Keratinocyte (primary cell): ENCODE measurements around the gene LMOD1. TPM values are rescaled to one million over a fixed set of nuclear protein-coding genes. Genes with fewer than 3 reads are reported as not detected.
"Not testable (repeated sequence)": the region's sequence is repeated elsewhere in the genome, so short reads cannot be mapped to it uniquely, and the experiment has no call there.

Source experiments
- DNase-seq: peaks from one replicate; pipeline ENCODE4 v3.0.0-alpha.2; 2011; ENCODE audit warnings: low read depth, missing footprints, low spot score
- FAIRE-seq: peaks from 2 replicates; lab custom pipeline; 2011; peaks lifted over from hg19 to GRCh38; lab: Jason Lieb, UNC
- H2AFZ ChIP-seq: 2 replicates; pipeline ENCODE4 v1.6.0; 2012; ENCODE audit warnings: low read length, control low read depth, inconsistent platforms; ENCODE audit not compliant: control insufficient read depth
- H3K27ac ChIP-seq: 2 replicates; pipeline ENCODE4 v1.5.1; 2011; ENCODE audit warnings: low read length; ENCODE audit not compliant: control insufficient read depth, insufficient read depth
- H3K27me3 ChIP-seq: 3 replicates; pipeline ENCODE4 v1.6.0; 2011; ENCODE audit warnings: low read length; ENCODE audit not compliant: control insufficient read depth, insufficient read depth; ENCODE audit errors: extremely low read depth
- H3K36me3 ChIP-seq, 2 experiments: 2 replicates in 1 of 2; 3 replicates in 1 of 2; pipeline ENCODE4 v1.5.1; 2011; ENCODE audit warnings: low read length in 2 of 2, mild to moderate bottlenecking in 1 of 2; ENCODE audit not compliant: control insufficient read depth in 2 of 2, insufficient read depth in 2 of 2; ENCODE audit errors: extremely low read depth in 1 of 2
- H3K4me1 ChIP-seq: 3 replicates; pipeline ENCODE4 v1.5.1; 2011; ENCODE audit warnings: low read length; ENCODE audit not compliant: control insufficient read depth, insufficient read depth; ENCODE audit errors: extremely low read depth
- H3K4me2 ChIP-seq: 3 replicates; pipeline ENCODE4 v1.6.0; 2011; ENCODE audit warnings: low read depth, low read length; ENCODE audit not compliant: control insufficient read depth, insufficient read depth; ENCODE audit errors: extremely low read depth
- H3K4me3 ChIP-seq, 3 experiments: fragments of 200-600 bp in 1 of 3; sonication (generic) in 1 of 3; 2 replicates in 2 of 3; 3 replicates in 1 of 3; pipeline ENCODE4 v1.5.1; 2011 to 2016; ENCODE audit warnings: low read length in 3 of 3, mild to moderate bottlenecking in 3 of 3, control low read depth in 2 of 3, inconsistent platforms in 1 of 3, low read depth in 1 of 3, mixed read lengths in 1 of 3, mixed run types in 1 of 3, moderate library complexity in 1 of 3; ENCODE audit not compliant: control insufficient read depth in 2 of 3, insufficient read depth in 2 of 3; ENCODE audit errors: extremely low read depth in 1 of 3
- H3K79me2 ChIP-seq: 2 replicates; pipeline ENCODE4 v1.6.0; 2012; ENCODE audit warnings: low read length; ENCODE audit not compliant: control insufficient read depth, insufficient read depth
- H3K9ac ChIP-seq: 3 replicates; pipeline ENCODE4 v1.6.0; 2011; ENCODE audit warnings: low read length; ENCODE audit not compliant: control insufficient read depth, insufficient read depth; ENCODE audit errors: extremely low read depth
- H3K9me1 ChIP-seq: 3 replicates; pipeline ENCODE4 v1.6.0; 2011; ENCODE audit warnings: low read length; ENCODE audit not compliant: control insufficient read depth, insufficient read depth; ENCODE audit errors: extremely low read depth
- H3K9me3 ChIP-seq: 2 replicates; pipeline ENCODE4 v1.5.1; 2012; ENCODE audit warnings: low read depth, low read length; ENCODE audit not compliant: control insufficient read depth
- H4K20me1 ChIP-seq: 3 replicates; pipeline ENCODE4 v1.6.0; 2011; ENCODE audit warnings: low read length; ENCODE audit not compliant: control insufficient read depth, insufficient read depth; ENCODE audit errors: extremely low read depth
- CTCF ChIP-seq, 3 experiments: IDR thresholded peaks in 1 of 3; conservative IDR thresholded peaks in 1 of 3; optimal IDR thresholded peaks in 1 of 3; 2 replicates in 2 of 3; 3 replicates in 1 of 3; pipeline versions ENCODE3 to v1.5.1; 2011; ENCODE audit warnings: low read length in 3 of 3, mild to moderate bottlenecking in 3 of 3, moderate library complexity in 2 of 3, control low read depth in 1 of 3, inconsistent platforms in 1 of 3; ENCODE audit not compliant: insufficient read depth in 2 of 3; ENCODE audit errors: extremely low read depth in 1 of 3
- EZH2 ChIP-seq: IDR thresholded peaks from one replicate; pipeline ENCODE4 v1.6.1; 2012; ENCODE audit warnings: inconsistent platforms, mild to moderate bottlenecking, low read length, moderate library complexity
- dilution Hi-C: fragments of 300-500 bp; cut with MboI; formaldehyde crosslinking; loops from one replicate; pipeline ENCODE4 v1.7.0; 2020; ENCODE audit warnings: low sequenced_read_pairs; ENCODE audit not compliant: extremely low pct_ligation_motif_present
- polyA plus RNA-seq, 5 experiments: library from polyadenylated mRNA; depleted of rRNA in 3 of 5; stranded (reverse) in 3 of 5; stranded (forward) in 1 of 5; unstranded in 1 of 5; fragments of >200 nt; gene quantifications; 1 replicate in 1 of 5; 2 replicates in 3 of 5; 3 replicates in 1 of 5; pipeline versions ENCODE4 v1.2.1 to v1.2.3, GENCODE V29; 2011 to 2012; ENCODE audit warnings: missing spikeins in 2 of 5, low read depth in 1 of 5, low replicate concordance in 1 of 5

The LMOD1 gene
- polyA plus RNA-seq, 1 donor (not counting 4 experiments of a cell fraction or from before 2014, with no cell fraction given), result not detected

GRCh38 chr1:201941420-201942128, 4.8 kb downstream of the LMOD1 start:
- Histone ChIP-seq H4K20me1 (no peaks in the 10 kb centered on the region), H2AFZ (no peak overlapping the region), H3K9me1 (no peaks in the 10 kb centered on the region), H3K4me2 (no peak overlapping the region), H3K4me3 (no peak overlapping the region), H3K9ac (no peak overlapping the region), H3K9me3 (no peaks in the 10 kb centered on the region), H3K36me3 (no peaks in the 10 kb centered on the region), H3K27me3 (peaks cover 23% of the 10 kb centered on the region), H3K79me2 (no peaks in the 10 kb centered on the region), H3K27ac (no peak overlapping the region), H3K4me1 (peaks cover 9% of the 10 kb centered on the region)
- DNase-seq, result no peak
- FAIRE-seq, result no peak
- no peak for TF ChIP-seq CTCF (optimal IDR thresholded peaks at IDR 0.05 in 1 of 3, IDR thresholded peaks at IDR 0.05 in 1 of 3, conservative IDR thresholded peaks at IDR 0.05 in 1 of 3; ENCODE audit: extremely low read depth in 1 of 3, insufficient read depth in 2 of 3, low read length in 3 of 3)
- TF ChIP-seq EZH2, result no peak
- dilution Hi-C loops, result no loop called here

- H3K4me2 ChIP-seq, H3K36me3 ChIP-seq, DNase-seq, FAIRE-seq, H3K9me3 ChIP-seq, H3K79me2 ChIP-seq, dilution Hi-C loops, H3K4me3 ChIP-seq, H2AFZ ChIP-seq, H3K27ac ChIP-seq, H3K9me1 ChIP-seq, H4K20me1 ChIP-seq, H3K9ac ChIP-seq, H3K4me1 ChIP-seq: not testable (repeated sequence)
- peaks cover 11% of the 10 kb centered on the region for H3K27me3 ChIP-seq
Observed at GRCh38 chr1:201940316-201940715, 6.0 kb downstream of the LMOD1 start.

- no peak overlapping the region for H3K4me2 ChIP-seq
- peaks cover 9% of the 10 kb centered on the region for H3K27me3 ChIP-seq
- no peaks in the 10 kb centered on the region for H4K20me1 ChIP-seq
- H3K9ac ChIP-seq, result no peak overlapping the region
- peaks cover 9% of the 10 kb centered on the region for H3K4me1 ChIP-seq
- no peaks in the 10 kb centered on the region for H3K79me2 ChIP-seq
- H2AFZ ChIP-seq, result no peak overlapping the region
- TF ChIP-seq EZH2 (no peak), CTCF (optimal IDR thresholded peaks at IDR 0.05 in 1 of 3, IDR thresholded peaks at IDR 0.05 in 1 of 3, conservative IDR thresholded peaks at IDR 0.05 in 1 of 3; ENCODE audit: extremely low read depth in 1 of 3, insufficient read depth in 2 of 3, low read length in 3 of 3) (no peak)
- H3K27ac ChIP-seq, result no peak overlapping the region
- no peak overlapping the region for H3K4me3 ChIP-seq
- dilution Hi-C loops, result no loop called here
- no peak for DNase-seq
- H3K36me3 ChIP-seq, result no peaks in the 10 kb centered on the region
- H3K9me3 ChIP-seq, result no peaks in the 10 kb centered on the region
- no peaks in the 10 kb centered on the region for H3K9me1 ChIP-seq
- FAIRE-seq, result no peak
Observed at GRCh38 chr1:201939574-201939973, 6.8 kb downstream of the LMOD1 start.
